Gastrocnemius medialis (tissue), 4 donors: Measurements from ENCODE around the gene ADIG.

Source experiments
- POLR2A ChIP-seq, 2 donors: fragments of 450-650 bp; IDR thresholded peaks; one replicate each; pipeline ENCODE4 v1.6.1; 2017; ENCODE audit warnings: antibody characterized with exemption in 2 of 2, mild to moderate bottlenecking in 2 of 2, moderate library complexity in 2 of 2
- TF ChIP-seq, protein P1 (sequence below), 5 experiments: fragments of 450-650 bp in 3 of 5; fragments of 200-600 bp in 2 of 5; sonication (generic) in 2 of 5; IDR thresholded peaks in 4 of 5; conservative IDR thresholded peaks in 1 of 5; 1 replicate in 4 of 5; 2 replicates in 1 of 5; pipeline ENCODE4 v1.5.1; 2016 to 2019; ENCODE audit warnings: antibody characterized with exemption in 5 of 5, mild to moderate bottlenecking in 3 of 5, moderate library complexity in 3 of 5

DNA sequence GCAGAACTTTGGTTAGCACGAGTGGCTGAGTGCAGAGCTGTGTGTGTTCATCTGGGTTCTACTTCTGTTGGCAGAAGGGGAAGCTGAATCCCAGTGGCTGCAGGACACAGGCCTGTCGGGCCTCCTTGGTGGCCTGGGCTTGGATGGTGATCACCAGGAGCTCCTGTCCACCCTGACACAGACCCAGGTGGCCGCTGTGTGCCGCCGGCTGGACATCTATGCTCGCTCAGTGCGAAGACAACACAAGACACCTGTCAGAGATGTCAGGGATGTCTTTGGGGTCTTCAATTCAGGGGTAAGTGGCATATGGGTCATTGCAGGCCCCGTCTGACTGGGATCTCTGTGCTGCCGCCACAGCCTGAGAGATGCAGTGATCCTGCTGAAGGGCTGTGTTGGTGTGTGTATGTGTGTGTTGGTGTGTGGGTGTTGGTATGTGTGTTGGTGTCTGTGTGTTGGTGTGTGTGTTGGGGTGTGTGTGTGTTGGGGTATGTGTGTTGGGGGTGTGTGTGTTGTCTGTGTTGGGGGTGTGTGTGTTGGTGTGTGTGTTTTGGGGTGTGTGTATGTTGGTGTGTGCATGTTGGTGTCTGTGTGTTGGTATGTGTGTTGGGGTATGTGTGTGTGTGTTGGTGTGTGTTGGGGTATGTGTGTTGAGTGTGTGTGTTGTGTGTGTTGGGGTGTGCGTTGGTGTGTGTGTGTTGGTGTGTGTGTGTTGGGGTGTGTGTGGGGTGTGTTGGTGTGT is 46.1 kb downstream of the ADIG start:
- TF ChIP-seq, protein P1, sequence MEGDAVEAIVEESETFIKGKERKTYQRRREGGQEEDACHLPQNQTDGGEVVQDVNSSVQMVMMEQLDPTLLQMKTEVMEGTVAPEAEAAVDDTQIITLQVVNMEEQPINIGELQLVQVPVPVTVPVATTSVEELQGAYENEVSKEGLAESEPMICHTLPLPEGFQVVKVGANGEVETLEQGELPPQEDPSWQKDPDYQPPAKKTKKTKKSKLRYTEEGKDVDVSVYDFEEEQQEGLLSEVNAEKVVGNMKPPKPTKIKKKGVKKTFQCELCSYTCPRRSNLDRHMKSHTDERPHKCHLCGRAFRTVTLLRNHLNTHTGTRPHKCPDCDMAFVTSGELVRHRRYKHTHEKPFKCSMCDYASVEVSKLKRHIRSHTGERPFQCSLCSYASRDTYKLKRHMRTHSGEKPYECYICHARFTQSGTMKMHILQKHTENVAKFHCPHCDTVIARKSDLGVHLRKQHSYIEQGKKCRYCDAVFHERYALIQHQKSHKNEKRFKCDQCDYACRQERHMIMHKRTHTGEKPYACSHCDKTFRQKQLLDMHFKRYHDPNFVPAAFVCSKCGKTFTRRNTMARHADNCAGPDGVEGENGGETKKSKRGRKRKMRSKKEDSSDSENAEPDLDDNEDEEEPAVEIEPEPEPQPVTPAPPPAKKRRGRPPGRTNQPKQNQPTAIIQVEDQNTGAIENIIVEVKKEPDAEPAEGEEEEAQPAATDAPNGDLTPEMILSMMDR (IDR thresholded peaks at IDR 0.05 in 4 of 5, conservative IDR thresholded peaks at IDR 0.05 in 1 of 5) = no peak
- TF ChIP-seq POLR2A (IDR thresholded peaks at IDR 0.05) = no peak
